GM19438 (cell line): Measurements from ENCODE around the gene NCSTN.

ENCODE experiments used
- ATAC-seq: cut with Tn5 transposase; IDR thresholded peaks from one replicate; pipeline ENCODE4 v1.9.1; 2021; ENCODE audit warnings: low read depth; ENCODE audit not compliant: unreplicated experiment

NCSTN gene

GRCh38 chr1:160346958-160347357 is 3.8 kb downstream of the NCSTN start:
- no peak for ATAC-seq

DNA sequence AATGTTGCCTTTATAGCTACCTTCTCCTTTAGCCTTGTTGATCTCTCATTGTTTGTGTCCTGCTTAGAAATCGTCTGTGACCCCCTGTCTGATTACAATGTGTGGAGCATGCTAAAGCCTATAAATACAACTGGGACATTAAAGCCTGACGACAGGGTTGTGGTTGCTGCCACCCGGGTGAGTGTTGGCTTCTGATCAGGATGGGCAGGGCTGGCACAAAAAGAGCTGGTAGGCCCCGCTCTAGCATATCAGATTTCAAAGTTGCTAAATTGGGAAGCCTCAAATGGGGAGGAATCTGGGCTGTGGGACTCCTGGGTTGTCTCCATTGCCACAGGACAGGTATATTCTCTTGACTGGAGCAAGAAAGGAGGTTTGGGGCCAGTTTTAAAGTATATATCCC is 8.4 kb downstream of the NCSTN start:
- no peak for ATAC-seq

GRCh38 chr1:160352555-160352954 is 9.4 kb downstream of the NCSTN start:
- ATAC-seq: no peak

- no peak for ATAC-seq
These were observed 10.0 kb downstream of the NCSTN start for GRCh38 chr1:160353223-160353622.

DNA sequence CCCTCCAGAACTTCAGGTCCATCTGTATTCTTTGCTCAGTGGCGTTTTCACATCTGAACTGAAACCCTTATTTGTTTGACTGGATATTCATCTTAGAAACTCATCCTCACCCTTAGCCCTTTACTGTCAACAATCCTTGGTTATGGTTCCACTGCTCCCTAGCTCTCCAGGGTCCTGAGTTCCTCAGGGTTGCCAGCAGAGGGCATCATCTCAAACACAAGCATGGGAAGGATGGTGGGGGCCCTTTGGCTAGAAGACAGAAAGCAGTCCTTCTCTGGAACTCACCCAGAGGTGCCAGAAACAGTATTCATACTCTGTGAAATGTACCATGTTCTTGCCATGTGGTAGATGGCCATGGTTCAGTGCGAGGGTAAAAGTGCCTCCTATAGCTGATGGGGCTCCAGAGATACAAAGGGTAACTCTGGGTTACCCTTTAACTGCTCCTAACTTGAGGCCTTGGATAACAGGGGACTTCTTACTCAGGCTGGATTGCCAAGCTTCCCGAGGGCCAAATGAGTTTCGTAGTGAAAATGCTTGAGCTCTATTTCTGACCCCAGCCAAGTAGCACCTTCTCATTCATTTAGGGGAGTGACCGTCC is 11.3 kb downstream of the NCSTN start:
- ATAC-seq: no peak

GRCh38 chr1:160357286-160358002 is 14.3 kb downstream of the NCSTN start:
- ATAC-seq: no peak

DNA sequence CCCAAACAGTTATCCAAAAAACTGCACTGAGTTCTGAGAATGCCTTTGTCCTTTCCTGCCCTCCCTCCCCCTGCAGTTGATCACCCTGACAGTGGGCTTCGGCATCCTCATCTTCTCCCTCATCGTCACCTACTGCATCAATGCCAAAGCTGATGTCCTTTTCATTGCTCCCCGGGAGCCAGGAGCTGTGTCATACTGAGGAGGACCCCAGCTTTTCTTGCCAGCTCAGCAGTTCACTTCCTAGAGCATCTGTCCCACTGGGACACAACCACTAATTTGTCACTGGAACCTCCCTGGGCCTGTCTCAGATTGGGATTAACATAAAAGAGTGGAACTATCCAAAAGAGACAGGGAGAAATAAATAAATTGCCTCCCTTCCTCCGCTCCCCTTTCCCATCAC is 14.9 kb downstream of the NCSTN start:
- ATAC-seq: no peak

- no peak for ATAC-seq
These were observed 16.5 kb downstream of the NCSTN start for GRCh38 chr1:160359559-160360226.

DNA sequence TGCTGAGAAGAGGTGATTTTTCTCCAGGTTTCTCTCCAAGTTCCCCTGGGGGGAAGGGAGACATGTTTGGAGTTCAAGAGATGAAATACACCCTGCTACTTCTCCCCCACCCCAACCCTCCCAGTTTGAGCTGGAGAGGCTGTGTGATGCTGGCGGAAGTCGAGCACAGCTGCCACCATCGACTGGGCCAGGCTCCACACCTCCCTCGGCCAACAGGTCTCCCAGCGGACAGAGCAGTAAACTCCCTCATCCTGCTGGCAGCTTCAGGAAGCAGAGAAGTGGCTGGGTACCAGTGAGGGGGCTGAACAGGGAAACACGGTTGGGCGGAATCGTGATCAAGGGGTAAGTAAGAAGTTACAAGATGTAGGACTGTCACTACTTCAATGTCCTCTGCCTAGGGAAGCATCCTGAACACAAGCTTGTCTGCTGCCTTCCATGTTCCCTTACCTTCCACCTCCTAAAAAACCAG is 17.1 kb downstream of the NCSTN start:
- ATAC-seq: no peak

DNA sequence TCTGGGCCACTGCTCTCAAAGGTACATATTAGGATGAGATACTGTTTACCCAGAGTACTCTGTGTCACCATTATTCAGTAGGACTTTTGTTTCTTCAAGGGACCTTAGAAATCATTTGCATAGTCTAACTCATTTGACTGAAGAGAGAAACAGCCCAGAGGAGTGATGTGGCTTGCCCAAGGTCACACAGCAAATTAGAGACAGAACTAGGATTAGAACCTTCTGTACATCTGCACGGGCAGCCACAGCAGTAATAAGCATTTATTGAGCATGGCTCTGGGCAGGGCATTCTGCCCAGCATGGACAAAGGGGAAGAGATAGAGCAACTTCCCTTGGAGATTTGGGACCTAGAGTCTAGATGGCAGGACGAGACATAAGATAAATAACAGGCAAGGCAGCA is 18.0 kb downstream of the NCSTN start:
- no peak for ATAC-seq

DNA sequence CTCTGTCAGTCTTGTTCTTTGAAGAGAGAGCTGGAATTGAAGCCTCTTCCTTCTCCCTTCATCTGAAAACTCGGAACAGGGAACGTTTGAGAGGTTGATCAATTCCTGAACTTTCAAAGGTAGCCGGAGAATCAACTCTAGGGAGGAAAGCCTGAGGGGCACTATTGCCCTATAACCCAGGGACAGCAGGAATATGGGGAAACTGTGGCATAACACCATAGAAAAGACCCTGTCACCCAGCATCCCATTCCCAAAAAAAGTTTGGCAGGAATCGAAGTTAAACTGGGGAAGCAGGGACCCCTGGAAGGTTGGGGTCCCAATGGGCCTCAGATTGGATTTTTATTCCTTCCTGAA is 18.6 kb downstream of the NCSTN start:
- no peak for ATAC-seq

DNA sequence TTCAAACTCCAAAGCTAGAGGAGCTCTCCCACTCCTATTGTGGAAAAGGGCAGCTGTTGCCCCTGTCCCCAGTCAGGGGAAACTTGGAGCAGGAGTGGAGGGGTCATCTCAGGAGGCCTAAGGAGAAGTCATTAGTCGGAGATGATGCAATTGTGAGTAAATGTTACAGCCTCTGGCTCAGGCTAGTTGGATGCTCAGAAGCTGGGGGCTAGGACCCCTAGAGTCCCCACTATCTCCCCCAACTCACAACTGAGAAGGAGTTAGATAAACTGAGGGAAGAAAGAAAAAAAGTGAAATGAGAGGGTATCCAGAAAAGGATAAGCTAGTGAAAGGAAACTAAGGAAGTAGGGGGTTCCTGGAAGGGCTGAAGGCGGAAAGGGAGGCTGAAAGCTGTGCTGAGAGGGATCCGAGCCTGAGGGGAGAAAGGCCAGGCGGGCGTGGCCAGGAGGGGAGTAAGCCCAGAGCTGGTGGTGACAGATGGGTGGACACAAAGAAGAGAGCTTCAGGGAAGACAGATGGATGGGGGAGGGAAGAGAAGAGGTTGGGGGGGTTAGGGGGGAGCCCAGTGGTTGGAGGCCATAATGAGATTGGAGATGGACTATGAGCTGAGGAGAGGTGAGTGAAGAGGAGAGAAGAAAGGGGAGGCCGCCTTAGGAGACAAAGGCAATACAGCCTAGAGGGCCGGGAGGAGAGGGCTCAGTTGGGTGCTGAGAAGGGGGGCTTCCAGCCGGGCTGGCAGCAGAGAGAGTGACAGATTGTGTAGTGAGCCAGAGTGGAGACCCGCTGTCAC is 19.2 kb downstream of the NCSTN start:
- ATAC-seq: no peak

GRCh38 chr1:160363010-160363409 is 19.8 kb downstream of the NCSTN start:
- no peak for ATAC-seq

DNA sequence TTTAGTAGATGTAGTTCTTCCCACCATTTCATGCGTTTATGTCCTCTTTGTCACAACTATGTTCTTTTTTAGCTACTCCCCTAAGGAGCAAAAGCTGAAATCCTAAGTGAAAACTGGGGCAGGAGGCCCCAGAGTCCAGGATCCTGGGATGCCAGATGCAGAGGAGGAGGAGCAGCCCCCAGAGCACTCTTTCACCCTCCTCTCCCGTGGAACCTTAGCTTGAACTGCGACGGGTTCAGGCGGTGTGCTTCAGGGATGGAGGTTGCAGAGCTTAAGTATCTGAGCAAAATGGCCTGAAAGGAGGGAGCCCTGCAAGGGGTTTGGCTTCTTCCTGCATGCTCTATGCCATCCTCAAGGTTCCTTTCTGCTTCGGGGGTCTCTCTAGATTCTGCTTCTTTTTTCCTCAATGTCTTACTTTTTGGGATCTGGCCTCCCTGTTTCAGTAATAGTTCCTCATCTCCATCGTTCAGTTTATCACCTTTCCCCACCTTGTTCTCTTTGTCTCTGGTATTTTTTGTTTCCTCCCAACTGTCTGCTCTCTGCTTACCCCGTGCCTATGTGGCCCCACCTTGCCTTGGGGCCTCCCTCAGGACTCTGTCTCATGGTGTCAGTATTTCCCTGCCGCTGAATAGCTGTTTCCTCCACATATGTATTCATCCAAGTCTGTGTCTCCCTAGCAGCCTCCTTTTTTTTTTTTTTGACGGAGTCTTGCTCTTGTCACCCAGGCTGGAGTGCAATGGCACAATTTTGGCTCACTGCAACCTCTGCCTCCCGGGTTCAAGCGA is 21.0 kb downstream of the NCSTN start:
- ATAC-seq: no peak

DNA sequence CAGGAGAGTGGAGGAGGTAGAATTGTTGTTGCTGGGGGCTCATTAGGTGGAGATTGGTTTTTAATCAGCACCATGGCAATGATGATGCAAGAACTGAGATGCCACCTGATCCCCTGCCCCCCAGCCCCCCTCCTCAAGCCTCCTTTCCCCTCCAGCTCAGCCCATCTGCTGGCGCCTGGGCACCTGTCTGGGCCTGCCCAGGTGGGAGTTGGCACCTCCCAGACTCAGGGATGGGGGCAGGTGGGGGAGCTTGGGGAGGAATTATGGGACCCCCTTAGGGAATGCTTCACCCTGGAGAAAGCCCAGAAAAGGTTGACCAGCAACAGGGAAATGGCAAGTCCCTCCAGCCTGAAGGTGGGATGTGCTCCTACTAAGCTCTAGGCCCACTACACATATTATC is 22.1 kb downstream of the NCSTN start:
- no peak for ATAC-seq

GRCh38 chr1:160366731-160367515 is 23.7 kb downstream of the NCSTN start, which contains the start of gene NHLH1:
Gene NHLH1, plus strand, starts transcription at chr1:160367071. Its CDS starts 3,661 bp downstream, at chr1:160370732.
- ATAC-seq: no peak

- ATAC-seq: no peak
These were observed 24.3 kb downstream of the NCSTN start for GRCh38 chr1:160367516-160367900.

DNA sequence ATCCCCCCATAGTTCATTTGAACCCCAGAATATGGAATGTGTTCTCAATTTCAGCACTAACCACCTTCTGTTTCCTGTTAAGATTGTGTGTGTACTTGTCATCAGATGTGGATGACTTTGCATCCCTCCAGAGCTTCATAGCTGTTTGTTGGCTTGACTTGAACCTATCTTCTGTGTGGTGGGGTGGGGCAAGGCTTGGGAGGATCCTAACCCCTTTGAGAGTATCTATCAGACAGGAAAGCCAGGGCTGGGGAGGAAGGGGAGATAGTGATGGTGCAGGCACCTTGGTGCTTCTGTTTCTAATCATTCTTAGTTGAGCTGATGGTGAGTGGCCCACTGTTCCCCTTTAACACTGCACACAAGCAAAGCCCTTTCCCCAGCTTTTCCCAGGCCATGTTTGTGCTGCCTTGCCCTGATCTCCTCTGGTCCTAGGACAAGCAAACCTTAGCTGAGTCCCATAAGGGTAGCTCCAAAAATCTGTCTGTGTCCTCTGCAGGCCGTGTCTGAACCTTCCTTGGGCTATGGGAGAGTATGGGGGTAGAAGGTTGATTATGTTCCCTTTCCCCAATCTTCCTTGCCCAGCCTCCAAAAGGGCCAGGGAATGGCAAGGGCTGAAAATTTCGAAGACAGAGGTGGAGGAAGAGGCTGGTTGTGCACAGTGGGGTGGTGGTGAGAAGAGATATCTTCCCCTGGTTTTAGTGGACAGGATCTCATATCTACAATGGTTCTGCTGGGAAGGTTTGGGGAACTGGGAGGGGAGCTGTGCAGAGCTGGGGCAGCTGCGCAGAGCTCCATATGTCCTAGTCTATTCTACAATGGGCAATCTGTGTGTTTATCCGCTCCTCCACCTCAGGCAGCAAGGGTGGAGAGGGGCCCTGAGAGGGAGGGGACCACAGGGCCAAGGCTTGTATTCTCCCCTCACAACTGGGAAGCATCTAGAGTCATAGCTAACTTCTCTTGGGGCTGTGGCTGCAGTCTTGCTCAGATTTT is 25.0 kb downstream of the NCSTN start:
- no peak for ATAC-seq
